GM19099 (cell line): ENCODE measurements around the gene ALG6.

ENCODE experiments used
- POLR2A ChIP-seq: IDR thresholded peaks from 3 replicates; pipeline ENCODE4 v1.6.1; 2011; ENCODE audit warnings: low read depth; ENCODE audit not compliant: insufficient read length; ENCODE audit errors: extremely low read depth

ALG6 gene

GRCh38 chr1:63325279-63325985 lies 42.0 kb upstream of the ALG6 start:
- TF ChIP-seq POLR2A: no peak

GRCh38 chr1:63326106-63326472 lies 41.3 kb upstream of the ALG6 start:
- no peak for TF ChIP-seq POLR2A

GRCh38 chr1:63326473-63327380 lies 40.7 kb upstream of the ALG6 start:
- no peak for TF ChIP-seq POLR2A

- no peak for TF ChIP-seq POLR2A
Measured at GRCh38 chr1:63327417-63328054, 39.9 kb upstream of the ALG6 start.

- TF ChIP-seq POLR2A: no peak
Measured at GRCh38 chr1:63328122-63328521, 39.3 kb upstream of the ALG6 start.

GRCh38 chr1:63328781-63329180 lies 38.6 kb upstream of the ALG6 start:
- no peak for TF ChIP-seq POLR2A

- TF ChIP-seq POLR2A: no peak
Measured at GRCh38 chr1:63329621-63330330, 37.7 kb upstream of the ALG6 start.

GRCh38 chr1:63330331-63330916 lies 37.0 kb upstream of the ALG6 start:
- no peak for TF ChIP-seq POLR2A

GRCh38 chr1:63342402-63342801 lies 25.0 kb upstream of the ALG6 start:
- no peak for TF ChIP-seq POLR2A

GRCh38 chr1:63343922-63344321 lies 23.5 kb upstream of the ALG6 start:
- no peak for TF ChIP-seq POLR2A

- TF ChIP-seq POLR2A: no peak
Measured at GRCh38 chr1:63350320-63350719, 17.1 kb upstream of the ALG6 start.

- TF ChIP-seq POLR2A: no peak
Measured at GRCh38 chr1:63352736-63353135, 14.7 kb upstream of the ALG6 start.

GRCh38 chr1:63359561-63359960 lies 7.9 kb upstream of the ALG6 start:
- TF ChIP-seq POLR2A: no peak

GRCh38 chr1:63362073-63362472 lies 5.4 kb upstream of the ALG6 start:
- no peak for TF ChIP-seq POLR2A

- TF ChIP-seq POLR2A: no peak
Measured at GRCh38 chr1:63362578-63362977, 4.8 kb upstream of the ALG6 start.
